Measurements from ENCODE around the gene SAMD4B. TPM values are rescaled to one million over a fixed set of nuclear protein-coding genes. Genes with fewer than 3 reads are reported as not detected.
A peak's percentile ranks its signal among the peaks of the same experiment; 100 is the strongest.

SAMD4B gene
- total RNA-seq, 1 donor from 2014 or later = 119 TPM

DNA sequence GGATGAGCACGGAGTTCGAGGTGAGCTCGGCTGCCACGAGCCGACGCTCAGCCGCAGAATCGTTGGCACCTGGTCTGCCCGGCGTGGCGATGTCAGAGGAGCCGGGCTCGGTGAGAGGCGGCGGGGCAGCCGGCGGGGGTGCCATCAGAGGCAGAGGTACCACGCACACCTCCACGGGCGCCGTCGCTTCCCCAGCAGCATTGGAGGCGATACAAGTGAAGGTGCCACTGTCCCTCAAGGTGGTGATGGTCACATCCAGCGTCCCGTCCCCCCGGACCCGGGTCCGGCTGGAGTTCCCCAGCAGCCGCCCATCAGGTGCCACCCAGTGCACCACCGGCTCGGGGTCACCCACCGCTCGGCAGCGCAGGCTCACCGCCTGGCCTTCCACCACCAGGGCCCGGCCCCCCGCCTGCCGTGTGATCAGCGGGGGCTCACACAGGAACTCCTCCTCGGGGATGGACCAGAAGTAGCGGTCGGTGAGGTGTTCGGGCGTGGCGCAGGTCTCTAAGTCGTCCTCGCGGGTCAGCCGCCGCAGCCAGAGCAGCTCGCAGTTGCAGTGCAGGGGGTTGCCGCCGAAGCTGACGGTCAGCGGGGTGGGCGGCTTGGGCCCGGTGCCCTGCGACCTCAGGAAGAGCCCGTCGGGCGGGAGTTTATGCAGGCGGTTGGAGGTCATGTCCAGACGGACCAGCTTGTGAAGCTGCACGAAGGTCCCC, 28.0 kb upstream of the SAMD4B start:
- TF ChIP-seq, protein P1, sequence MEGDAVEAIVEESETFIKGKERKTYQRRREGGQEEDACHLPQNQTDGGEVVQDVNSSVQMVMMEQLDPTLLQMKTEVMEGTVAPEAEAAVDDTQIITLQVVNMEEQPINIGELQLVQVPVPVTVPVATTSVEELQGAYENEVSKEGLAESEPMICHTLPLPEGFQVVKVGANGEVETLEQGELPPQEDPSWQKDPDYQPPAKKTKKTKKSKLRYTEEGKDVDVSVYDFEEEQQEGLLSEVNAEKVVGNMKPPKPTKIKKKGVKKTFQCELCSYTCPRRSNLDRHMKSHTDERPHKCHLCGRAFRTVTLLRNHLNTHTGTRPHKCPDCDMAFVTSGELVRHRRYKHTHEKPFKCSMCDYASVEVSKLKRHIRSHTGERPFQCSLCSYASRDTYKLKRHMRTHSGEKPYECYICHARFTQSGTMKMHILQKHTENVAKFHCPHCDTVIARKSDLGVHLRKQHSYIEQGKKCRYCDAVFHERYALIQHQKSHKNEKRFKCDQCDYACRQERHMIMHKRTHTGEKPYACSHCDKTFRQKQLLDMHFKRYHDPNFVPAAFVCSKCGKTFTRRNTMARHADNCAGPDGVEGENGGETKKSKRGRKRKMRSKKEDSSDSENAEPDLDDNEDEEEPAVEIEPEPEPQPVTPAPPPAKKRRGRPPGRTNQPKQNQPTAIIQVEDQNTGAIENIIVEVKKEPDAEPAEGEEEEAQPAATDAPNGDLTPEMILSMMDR (IDR thresholded peaks at IDR 0.05; ENCODE audit: partially characterized antibody, unreplicated experiment) = no peak
- no peak for DNase-seq
- peaks cover under 1% of the 10 kb centered on the region for H3K9me3 Mint-ChIP-seq (ENCODE audit: unreplicated experiment)
- H3K4me1 Mint-ChIP-seq (ENCODE audit: low read depth, unreplicated experiment) = peaks cover 51% of the 10 kb centered on the region
- peaks cover 6% of the 10 kb centered on the region for H3K36me3 Mint-ChIP-seq (ENCODE audit: unreplicated experiment)
- peaks cover 5% of the 10 kb centered on the region for H3K27me3 Mint-ChIP-seq (ENCODE audit: unreplicated experiment)
- no peak overlapping the region for H3K27ac Mint-ChIP-seq (ENCODE audit: unreplicated experiment)
- no peak overlapping the region for H3K4me3 Mint-ChIP-seq (ENCODE audit: unreplicated experiment)

DNA sequence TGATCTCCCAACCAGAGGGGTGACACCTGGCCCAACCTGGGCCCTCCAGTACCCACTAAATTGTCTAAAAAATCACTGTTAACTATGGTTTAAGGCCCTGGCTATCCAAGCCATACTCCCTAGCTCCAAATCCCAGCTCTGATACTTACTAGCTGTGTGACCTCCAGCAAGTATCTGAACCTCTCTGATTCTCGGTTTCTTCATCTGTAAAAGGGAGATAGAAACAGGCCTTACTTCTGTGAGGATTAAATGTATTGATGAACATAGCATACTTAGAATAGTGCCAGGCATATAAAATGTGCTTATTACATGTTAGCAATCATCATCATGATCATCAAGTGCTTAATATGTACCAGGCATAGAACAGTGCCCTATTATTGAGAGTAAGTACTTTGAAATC, 26.3 kb upstream of the SAMD4B start:
- no peak overlapping the region for H3K27ac Mint-ChIP-seq (ENCODE audit: unreplicated experiment)
- TF ChIP-seq, protein P1 (IDR thresholded peaks at IDR 0.05; ENCODE audit: partially characterized antibody, unreplicated experiment) = no peak
- peaks cover 9% of the 10 kb centered on the region for H3K9me3 Mint-ChIP-seq (ENCODE audit: unreplicated experiment)
- H3K4me1 Mint-ChIP-seq (ENCODE audit: low read depth, unreplicated experiment) = peaks cover 44% of the 10 kb centered on the region
- no peak for DNase-seq
- H3K4me3 Mint-ChIP-seq (ENCODE audit: unreplicated experiment) = no peak overlapping the region
- H3K27me3 Mint-ChIP-seq (ENCODE audit: unreplicated experiment) = peaks cover 13% of the 10 kb centered on the region
- H3K36me3 Mint-ChIP-seq (ENCODE audit: unreplicated experiment) = peaks cover 6% of the 10 kb centered on the region

DNA sequence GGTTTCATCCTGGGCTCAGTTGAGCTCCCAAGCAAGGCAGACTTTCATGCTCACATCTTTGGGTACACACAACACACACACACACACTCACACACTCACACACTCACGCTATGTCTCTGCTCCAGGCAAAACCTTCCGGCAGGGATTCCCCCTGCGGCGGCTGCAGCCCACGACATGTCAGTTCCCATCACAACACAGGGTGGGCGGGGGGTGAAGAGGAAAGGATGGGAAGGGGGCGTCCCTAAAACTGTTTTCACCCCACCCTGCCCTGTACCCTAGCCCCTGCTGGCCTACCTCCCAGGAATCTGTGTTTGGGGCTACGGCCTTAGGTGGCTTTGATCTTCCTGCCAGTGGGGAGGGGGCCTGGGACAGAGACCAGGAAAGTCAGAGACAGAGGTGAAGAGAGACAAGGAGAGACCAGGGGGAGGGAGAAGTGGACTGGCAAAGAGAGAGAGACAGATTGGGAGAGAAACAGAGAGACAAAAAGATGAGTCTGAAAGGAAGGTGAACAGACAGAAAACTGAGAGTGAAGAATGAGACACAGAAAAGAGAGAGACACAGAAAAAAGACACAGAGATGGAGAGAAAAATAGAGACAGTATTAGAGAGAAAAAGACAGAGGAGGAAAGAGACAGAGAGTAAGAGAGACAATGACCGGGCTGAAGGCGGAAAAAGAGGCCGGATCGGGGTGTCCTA, 25.4 kb upstream of the SAMD4B start:
- peaks cover 3% of the 10 kb centered on the region for H3K36me3 Mint-ChIP-seq (ENCODE audit: unreplicated experiment)
- TF ChIP-seq, protein P1 (IDR thresholded peaks at IDR 0.05; ENCODE audit: partially characterized antibody, unreplicated experiment) = no peak
- no peak for DNase-seq
- peak overlapping the region; percentile 72 for H3K4me3 Mint-ChIP-seq (ENCODE audit: unreplicated experiment)
- peaks cover 20% of the 10 kb centered on the region for H3K27me3 Mint-ChIP-seq (ENCODE audit: unreplicated experiment)
- H3K9me3 Mint-ChIP-seq (ENCODE audit: unreplicated experiment) = peaks cover 16% of the 10 kb centered on the region
- peak overlapping the region; percentile 31 for H3K27ac Mint-ChIP-seq (ENCODE audit: unreplicated experiment)
- H3K4me1 Mint-ChIP-seq (ENCODE audit: low read depth, unreplicated experiment) = peaks cover 41% of the 10 kb centered on the region

DNA sequence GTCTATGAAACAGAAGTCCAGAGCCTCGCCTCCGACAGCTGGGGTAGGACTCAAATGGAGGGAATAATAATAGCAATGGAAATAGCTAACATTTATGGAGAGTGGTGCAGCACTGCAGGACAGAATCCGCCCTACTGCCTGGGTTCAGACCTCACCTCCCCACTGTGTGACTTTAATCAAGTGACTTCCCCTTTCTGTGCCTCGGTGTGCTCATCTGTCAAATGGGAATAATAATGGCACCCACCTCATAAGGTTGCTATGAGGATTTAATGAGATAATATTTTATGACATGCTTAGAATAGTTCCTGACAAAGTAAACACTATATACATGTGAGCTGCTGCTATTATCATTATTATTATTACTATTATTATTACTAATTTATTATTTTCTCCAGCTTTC, 24.7 kb upstream of the SAMD4B start:
- Mint-ChIP-seq H3K4me3 (ENCODE audit: unreplicated experiment) (peak overlapping the region; percentile 96), H3K27ac (ENCODE audit: unreplicated experiment) (no peak overlapping the region), H3K9me3 (ENCODE audit: unreplicated experiment) (peaks cover 18% of the 10 kb centered on the region), H3K36me3 (ENCODE audit: unreplicated experiment) (peaks cover 3% of the 10 kb centered on the region), H3K4me1 (ENCODE audit: low read depth, unreplicated experiment) (peaks cover 39% of the 10 kb centered on the region), H3K27me3 (ENCODE audit: unreplicated experiment) (peaks cover 19% of the 10 kb centered on the region)
- TF ChIP-seq, protein P1 (IDR thresholded peaks at IDR 0.05; ENCODE audit: partially characterized antibody, unreplicated experiment) = no peak
- DNase-seq = no peak

DNA sequence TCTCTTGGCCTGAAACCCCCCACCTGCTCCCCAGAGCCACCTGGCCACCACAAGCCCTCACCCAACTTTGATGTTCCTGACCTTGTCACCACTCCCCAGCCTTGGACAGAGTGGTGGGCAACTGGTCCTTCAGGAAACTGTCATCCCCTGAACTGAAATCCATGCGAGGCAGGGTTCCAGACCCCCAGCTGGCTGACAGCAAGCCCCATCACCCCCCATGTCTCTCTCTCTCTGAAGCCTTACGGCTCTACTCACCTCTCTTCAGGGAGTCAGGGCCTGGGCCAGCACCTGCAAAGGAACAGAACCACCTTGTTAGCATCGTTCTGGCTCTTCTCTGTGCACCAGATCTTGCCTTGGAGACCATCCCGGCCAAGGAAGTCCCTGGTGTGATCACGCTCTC, 24.1 kb upstream of the SAMD4B start:
- peaks cover 3% of the 10 kb centered on the region for H3K36me3 Mint-ChIP-seq (ENCODE audit: unreplicated experiment)
- peak overlapping the region; percentile 96 for H3K4me3 Mint-ChIP-seq (ENCODE audit: unreplicated experiment)
- peaks cover 20% of the 10 kb centered on the region for H3K9me3 Mint-ChIP-seq (ENCODE audit: unreplicated experiment)
- no peak for DNase-seq
- peak overlapping the region; percentile 48 for H3K27ac Mint-ChIP-seq (ENCODE audit: unreplicated experiment)
- H3K27me3 Mint-ChIP-seq (ENCODE audit: unreplicated experiment) = peaks cover 22% of the 10 kb centered on the region
- TF ChIP-seq, protein P1 (IDR thresholded peaks at IDR 0.05; ENCODE audit: partially characterized antibody, unreplicated experiment) = no peak
- peaks cover 37% of the 10 kb centered on the region for H3K4me1 Mint-ChIP-seq (ENCODE audit: low read depth, unreplicated experiment)

Data from glutamatergic neuron (in vitro differentiated cells).